HG02763 (cell line): ENCODE data around the gene CASR.
A peak's percentile ranks its signal among the peaks of the same experiment; 100 is the strongest.
"Not testable (repeated sequence)": the region's sequence is repeated elsewhere in the genome, so short reads cannot be mapped to it uniquely, and the experiment has no call there.

Experiments used
- ATAC-seq: cut with Tn5 transposase; IDR thresholded peaks from one replicate; pipeline ENCODE4 v1.9.1; 2021; ENCODE audit warnings: mild to moderate bottlenecking, moderate library complexity; ENCODE audit not compliant: unreplicated experiment

The CASR gene, protein sequence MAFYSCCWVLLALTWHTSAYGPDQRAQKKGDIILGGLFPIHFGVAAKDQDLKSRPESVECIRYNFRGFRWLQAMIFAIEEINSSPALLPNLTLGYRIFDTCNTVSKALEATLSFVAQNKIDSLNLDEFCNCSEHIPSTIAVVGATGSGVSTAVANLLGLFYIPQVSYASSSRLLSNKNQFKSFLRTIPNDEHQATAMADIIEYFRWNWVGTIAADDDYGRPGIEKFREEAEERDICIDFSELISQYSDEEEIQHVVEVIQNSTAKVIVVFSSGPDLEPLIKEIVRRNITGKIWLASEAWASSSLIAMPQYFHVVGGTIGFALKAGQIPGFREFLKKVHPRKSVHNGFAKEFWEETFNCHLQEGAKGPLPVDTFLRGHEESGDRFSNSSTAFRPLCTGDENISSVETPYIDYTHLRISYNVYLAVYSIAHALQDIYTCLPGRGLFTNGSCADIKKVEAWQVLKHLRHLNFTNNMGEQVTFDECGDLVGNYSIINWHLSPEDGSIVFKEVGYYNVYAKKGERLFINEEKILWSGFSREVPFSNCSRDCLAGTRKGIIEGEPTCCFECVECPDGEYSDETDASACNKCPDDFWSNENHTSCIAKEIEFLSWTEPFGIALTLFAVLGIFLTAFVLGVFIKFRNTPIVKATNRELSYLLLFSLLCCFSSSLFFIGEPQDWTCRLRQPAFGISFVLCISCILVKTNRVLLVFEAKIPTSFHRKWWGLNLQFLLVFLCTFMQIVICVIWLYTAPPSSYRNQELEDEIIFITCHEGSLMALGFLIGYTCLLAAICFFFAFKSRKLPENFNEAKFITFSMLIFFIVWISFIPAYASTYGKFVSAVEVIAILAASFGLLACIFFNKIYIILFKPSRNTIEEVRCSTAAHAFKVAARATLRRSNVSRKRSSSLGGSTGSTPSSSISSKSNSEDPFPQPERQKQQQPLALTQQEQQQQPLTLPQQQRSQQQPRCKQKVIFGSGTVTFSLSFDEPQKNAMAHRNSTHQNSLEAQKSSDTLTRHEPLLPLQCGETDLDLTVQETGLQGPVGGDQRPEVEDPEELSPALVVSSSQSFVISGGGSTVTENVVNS

DNA sequence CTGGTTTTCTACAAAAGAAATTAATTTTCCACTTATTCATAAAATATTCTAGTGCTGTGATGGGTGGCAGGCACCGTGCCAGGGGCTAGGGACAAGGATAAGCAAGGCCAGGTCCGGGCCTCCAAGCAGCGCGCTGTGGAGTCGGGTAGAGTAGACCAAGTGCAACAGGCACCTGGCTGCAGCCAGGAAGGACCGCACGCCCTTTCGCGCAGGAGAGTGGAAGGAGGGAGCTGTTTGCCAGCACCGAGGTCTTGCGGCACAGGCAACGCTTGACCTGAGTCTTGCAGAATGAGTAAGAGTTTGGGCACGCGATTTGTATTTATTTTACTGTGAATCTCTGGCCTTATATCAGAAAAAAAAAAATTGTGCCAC, at the start of gene CASR:
Gene CASR (plus strand): TSS at position 148 of the 372 bp plus-strand sequence. CDS start 70,522 bp downstream, outside the sequence.
- no peak for ATAC-seq

DNA sequence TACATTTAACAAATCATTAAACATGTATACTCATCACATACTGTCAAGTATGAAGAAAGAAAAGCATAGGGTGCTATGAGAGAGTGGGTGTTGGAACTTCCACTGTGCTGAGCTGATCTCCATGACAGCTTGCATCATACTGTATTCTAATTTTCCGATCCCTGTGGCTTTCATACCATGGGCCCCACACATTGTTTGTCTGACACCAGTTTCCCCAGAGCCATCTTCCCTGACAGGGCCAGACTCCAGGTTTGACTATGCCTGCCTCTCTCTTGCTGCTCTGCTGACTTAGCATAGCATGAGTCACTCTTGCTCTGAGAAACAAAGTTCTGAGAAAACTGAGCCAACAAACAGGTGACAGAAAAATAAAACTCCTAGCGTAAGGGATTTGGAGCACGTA, 37.0 kb upstream of the CASR start:
- ATAC-seq, result peak; percentile 86

DNA sequence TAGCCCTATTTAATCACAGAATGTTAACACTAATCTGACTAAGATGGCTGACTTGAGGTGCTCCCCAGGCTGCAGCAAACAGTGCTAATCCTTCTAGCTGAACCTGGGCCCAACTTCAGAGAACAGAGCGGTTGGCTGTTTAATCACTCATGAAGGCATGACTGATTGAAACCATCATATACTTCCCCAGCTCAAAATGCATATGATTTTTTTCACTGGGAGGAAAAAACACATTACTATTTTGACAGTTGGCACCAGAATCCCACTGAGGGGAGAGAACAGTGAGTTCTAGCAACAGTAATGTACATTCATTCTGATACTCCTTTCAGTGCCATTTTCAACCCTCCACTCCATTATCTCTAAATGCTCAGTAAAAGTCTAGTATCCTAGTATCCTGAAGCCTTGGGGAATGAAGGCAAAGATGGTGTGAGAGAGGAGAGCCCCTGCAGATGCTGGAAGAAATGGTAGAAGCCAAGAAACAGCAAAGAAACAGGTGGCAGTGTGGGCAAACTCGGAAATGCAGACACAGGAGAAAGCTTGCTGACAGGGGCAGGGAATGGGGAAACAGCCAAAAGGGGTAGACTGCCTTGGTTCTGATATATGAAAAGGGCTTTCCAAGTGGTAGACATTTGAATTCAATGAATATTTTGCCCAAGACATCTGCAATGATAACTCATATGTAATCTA, 34.4 kb upstream of the CASR start:
- ATAC-seq, result no peak

DNA sequence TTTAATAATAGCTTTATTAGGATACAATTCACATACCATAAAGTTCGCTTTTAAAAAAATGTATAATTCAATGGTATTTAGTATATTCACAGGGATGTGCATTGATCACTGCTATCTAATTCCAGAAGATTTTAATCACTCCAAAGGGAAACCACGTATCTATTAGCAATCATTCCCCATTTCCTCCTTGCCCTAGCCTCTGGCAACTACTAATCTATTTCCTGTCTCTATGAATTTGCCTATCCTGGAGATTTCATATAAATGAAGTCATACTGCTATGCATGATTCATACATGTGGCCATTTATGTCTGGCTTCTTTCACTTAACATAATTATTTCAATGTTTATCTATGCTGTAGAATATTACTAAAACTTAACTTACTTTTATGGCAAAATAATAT, 32.0 kb upstream of the CASR start:
- ATAC-seq, result no peak

DNA sequence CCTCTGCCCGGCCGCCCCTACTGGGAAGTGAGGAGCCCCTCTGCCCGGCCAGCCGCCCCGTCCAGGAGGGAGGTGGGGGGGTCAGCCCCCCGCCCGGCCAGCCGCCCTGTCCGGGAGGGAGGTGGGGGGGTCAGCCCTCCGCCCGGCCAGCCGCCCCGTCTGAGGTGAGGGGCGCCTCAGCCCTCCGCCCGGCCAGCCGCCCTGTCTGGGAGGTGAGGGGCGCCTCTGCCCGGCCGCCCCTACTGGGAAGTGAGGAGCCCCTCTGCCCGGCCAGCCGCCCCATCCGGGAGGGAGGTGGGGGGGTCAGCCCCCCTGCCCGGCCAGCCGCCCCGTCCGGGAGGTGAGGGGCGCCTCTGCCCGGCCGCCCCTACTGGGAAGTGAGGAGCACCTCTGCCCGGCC, 18.5 kb upstream of the CASR start:
- not testable (repeated sequence) for ATAC-seq

DNA sequence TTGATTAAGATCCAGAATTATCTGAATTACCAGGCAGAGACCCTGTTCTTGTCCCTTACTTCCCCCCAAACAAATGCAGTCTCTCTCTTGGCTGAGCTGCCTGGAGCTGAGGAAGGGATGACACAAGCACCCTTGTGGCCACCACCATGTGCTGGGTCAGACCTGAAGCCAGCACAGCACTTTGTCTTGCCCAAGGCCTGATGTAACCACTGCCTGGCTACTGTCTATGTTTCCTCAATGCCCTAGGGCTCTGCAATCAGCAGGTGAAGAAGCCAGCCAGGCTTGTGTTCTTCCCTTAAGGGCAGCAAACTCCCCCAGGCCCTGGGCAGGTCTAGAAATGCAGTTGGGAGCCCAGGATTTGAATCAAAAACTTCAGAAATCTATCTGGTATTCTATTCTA, 15.8 kb upstream of the CASR start:
- peak; percentile 10 for ATAC-seq

DNA sequence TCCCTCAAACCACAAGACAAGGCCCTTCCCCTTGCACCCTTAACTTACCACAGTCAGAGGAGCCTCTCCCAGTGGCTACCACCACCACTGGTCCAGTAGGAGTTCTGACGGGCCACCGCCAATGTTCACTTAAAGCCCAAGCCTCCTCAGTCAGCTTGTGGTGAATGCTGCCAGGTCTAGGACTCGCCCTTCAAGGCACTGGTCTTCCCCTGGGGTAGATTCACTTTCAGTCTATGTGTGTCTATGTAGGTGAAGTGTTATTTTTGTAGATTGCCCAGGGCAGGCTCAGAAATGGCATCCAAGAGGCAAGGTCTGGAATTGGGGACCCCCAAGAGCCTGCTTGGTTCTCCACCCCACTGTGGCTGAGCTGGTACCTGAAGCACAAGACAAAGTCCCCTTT, 15.4 kb upstream of the CASR start:
- peak; percentile 45 for ATAC-seq

DNA sequence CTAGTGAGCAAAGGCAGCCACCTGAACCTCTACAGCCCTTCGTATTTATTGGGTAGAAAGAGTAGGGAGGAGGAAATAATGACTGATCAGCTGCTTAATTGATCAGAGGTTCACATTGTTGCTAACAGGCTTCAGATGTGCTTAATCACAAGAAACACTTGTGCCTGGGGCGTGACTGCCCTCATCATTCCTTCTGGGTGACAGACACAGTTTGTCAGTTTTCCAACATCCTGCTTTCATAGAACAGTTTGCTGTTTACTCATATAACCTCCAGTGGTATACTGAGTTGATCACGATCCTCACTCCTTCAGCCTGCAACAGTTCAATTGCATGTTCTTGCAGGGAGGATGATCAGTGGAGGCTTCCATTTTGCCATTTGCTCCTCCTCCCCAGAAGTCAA, 13.6 kb upstream of the CASR start:
- no peak for ATAC-seq

DNA sequence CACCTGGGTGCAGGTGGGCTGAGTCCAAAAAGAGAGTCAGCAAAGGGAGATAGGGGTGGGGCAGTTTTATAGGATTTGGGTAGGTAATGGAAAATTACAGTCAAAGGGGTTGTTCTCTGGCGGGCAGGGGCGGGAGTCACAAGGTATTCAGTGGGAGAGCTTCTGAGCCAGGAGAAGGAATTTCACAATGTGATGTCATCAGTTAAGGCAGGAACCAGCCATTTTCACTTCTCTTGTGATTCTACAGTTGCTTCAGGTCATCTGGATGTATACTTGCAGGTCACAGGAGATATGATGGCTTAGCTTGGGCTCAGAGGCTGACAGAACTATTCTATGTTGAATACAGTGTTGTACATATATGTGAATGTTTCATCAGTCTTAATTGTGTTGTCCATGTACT, 12.1 kb upstream of the CASR start:
- ATAC-seq, result not testable (repeated sequence)

DNA sequence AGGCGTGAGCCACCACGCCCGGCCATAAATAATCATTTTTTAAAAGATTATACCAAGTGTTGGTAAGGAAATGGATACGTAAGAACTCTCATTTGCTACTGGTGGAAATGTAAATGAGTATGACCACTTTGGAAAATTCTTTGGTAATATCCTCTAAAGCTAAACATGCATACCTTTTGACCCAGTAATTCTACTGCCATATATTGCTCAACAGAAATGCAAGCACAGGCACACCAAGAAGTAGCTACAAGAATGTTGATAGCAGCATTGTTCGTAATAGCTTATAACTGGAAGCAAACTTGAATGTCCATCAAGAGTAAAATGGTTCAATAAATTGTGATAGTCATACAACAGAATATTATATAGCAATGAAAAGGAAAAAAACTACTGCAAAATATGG, 4.8 kb upstream of the CASR start:
- ATAC-seq, result no peak

DNA sequence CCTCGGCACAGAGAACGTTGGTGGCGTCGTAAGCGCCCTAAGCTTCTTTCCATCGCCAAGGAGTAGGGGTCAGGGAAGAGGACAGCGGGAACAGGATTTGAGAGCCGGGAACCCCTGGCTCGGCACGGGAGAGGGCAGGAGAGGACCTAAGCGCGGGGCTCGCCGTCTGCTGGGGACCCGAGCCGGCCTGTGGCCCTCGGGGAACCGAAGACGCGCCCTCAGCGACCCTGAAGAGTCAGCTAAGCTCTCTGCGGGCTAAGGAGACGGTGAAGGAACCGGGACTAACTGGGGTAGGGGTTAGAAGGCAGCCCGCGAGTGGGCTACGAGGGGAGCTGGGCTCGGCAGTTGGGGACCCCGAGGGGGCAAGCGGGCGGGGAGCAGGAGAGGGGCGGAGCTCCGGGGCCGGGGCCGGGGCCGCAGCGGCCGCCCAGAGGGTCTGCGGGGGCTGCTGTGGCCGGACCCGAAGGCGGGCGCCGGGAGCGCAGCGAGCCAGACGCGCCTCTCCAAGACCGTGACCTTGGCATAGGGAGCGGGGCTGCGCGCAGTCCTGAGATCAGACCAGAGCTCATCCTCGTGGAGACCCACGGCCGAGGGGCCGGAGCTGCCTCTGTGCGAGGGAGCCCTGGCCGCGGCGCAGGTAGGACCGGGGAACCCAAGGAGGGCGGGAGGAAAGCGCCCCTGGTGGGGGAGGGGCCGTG, 574 bp downstream of the CASR start:
- ATAC-seq, result no peak

DNA sequence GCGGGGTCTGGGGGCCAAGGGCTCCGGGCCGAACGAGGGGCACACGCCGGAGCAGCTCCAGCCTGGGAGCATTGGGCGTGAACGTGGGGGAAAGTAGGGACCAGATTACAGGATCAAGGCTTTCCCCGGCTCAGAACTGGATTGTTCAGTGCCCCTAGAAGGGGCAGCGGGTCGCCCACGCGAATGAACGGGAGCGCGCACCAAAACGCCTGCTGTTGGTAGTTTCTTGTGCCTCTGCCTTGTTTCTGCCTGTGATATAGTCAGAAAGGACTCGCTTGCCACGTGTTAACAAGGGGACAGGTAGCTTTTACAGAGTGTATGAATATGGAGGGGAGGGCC, 1.1 kb downstream of the CASR start:
- no peak for ATAC-seq

DNA sequence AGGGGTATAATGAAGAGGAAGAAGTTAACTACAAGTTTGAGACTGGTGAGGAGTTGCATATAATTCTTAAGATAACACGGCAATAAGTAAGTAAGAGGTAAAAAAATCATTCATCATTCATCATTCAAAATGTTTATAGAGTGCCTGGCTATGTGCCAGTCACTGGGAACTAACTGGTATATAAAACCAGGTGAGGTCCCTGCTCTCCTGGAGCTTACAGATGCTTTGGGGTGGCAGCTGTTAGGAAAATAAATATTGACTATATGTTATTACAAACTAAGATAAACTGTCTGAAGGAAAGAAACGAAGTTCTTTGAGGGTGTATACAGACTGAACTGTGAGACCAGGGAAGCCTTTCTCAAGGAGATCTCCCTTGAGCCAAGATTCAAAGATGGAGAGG, 2.9 kb downstream of the CASR start:
- ATAC-seq, result no peak

DNA sequence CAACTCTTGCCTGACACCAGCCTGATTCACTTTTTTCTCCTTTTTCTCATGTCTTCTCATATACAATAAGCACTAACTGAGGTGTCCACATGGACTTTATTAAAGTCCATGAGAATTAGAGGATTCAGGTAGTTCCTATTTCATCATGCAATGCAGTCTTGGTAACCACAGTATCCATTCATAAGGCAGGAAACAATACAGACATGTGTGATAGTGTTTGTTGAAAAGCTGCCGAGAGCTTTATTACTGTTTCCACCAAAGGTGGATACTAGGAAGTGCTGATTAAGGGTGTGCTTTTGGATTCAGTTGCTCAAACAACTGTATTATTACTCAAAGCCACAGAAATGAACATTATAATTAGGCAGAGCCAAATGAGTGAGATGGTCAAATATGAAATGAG, 5.3 kb downstream of the CASR start:
- no peak for ATAC-seq

DNA sequence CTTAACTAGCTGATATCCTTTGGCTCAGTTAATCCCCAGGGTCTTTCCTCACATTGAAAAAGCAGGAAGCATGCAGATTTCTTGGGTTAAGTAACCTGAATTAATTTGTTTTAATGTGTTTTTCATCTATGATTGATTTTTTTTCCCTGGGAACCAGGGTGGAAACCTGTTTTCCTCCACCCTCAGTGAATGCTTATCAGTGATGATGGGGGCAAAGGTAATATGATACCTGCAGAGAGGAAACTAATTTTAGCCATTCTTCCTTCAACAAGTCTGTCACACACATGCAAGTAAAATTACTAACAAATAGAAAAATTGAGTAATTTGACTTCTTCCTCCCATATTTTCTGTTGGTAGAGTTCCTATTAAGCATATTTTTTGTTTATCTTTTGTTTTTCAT, 5.9 kb downstream of the CASR start:
- no peak for ATAC-seq

DNA sequence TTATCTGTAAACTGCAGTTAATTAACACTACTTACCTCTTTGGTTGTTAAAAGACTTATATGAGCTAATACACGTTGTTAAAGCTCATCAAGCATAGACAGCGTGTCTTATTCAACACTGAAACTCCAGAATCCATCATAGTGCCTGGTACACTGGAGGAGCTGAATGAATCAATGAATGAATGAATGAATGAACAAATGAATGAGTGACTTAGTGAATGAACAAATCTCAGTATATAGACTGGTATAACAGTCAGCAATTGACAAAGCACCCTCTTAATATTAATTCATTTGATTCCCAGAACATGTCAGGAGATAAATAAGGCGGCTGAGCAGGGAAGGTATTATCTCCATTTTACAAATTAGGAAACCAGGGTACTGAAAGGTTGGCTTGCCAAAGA, 7.1 kb downstream of the CASR start:
- ATAC-seq, result no peak

DNA sequence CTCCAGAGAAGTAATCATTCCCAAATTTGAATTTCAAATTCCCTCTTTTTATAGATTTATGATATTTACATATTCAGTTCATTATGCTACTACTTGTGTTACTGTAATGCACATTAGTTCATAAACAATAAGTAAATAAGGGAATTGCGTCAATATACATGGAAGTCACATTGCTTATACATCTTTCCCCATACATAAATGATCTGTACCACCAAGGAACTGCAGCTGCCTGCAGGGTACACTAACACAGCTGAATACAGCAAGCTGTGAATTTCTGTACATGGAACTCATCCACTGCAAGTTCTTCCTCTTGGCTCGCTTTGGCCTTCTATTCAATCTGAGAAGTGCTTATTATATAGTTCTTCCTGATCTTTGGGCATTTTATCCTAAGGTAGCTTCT, 15.5 kb downstream of the CASR start:
- no peak for ATAC-seq

DNA sequence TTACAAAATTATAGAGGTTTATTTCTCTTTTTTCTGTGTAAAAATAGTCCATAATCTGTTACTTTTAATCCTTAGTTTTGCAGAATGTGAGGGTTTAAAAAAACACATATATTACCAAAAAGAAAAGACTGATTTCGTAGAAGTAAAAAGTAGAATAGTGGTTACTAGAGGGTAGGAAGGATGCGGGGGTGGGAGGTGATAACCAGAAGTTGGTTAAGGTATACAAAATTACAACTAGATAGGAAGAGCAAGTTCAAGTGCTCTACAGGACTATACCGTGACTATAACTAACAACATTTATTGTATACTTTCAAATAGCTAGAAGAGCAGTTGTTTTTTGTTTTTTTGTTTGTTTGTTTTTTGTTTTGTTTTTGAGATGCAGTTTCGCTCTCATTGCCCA, 16.1 kb downstream of the CASR start:
- ATAC-seq, result no peak

DNA sequence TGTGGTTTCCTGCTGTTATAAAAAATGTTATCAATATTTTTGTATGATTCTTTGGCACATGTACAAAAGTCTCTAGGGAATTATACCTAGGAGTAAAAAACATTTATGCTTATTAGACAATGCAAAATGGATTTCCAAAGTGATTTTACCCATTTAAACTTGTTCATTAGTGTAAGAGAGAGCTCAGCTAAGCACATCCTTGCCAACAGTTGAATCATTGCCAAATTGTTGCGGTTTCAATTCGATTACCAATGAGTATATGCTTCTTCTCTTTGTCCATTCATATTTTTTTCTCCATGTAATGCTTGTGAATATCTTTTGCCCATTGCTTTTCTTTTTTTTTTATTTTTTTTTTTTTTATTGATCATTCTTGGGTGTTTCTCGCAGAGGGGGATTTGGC, 17.2 kb downstream of the CASR start:
- no peak for ATAC-seq

DNA sequence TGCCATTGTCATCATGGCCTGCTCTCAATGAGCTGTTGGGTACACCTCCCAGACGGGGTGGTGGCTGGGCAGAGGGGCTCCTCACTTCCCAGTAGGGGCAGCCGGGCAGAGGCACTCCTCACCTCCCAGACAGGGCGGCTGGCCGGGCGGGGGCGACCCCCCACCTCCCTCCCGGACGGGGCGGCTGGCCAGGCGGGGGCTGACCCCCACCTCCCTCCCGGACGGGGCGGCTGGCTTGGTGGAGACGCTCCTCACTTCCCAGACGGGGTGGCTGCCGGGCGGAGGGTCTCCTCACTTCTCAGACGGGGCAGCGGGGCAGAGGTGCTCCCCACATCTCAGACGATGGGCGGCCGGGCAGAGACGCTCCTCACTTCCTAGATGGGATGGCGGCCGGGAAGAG, 18.0 kb downstream of the CASR start:
- not testable (repeated sequence) for ATAC-seq

DNA sequence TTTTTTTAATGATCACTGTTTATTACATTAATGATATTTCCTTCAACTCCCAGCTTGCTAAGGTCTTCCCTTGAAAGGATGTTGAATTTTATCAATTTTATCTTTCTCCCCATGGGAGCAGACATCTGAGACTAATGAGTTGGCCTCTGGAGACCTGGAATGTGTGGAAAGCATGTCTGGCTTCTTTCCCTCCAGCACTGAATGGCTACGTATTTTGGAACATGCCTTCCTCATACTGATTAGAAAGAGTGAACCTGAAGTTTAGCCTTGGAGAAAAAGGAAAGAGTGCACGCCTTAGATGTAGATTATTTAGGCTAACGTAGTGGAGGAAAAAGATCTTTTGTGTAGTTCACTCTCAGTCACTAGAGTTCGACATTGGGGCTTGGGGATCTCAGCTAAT, 25.1 kb downstream of the CASR start:
- no peak for ATAC-seq
